CD14-positive monocyte (primary cell): ENCODE results near the gene DUS4L. TPM values are rescaled to one million over a fixed set of nuclear protein-coding genes. Genes with fewer than 3 reads are reported as not detected.

Source experiments
- DNase-seq, 3 donors: peaks; one replicate each; pipeline ENCODE4 v3.0.0-alpha.2; 2011 to 2022
- H2AFZ ChIP-seq: 2 replicates; pipeline ENCODE4 v1.6.0; 2012; ENCODE audit warnings: mild to moderate bottlenecking, low read depth, low read length, inconsistent platforms; ENCODE audit not compliant: insufficient read depth, poor library complexity, severe bottlenecking
- H3K27ac ChIP-seq, 2 donors: 1 replicate in 1 of 2; 2 replicates in 1 of 2; pipeline ENCODE4 v1.5.1; 2012 to 2013; ENCODE audit warnings: low read length in 2 of 2, control low read depth in 1 of 2, inconsistent platforms in 1 of 2, low read depth in 1 of 2, mild to moderate bottlenecking in 1 of 2
- H3K27me3 ChIP-seq, 2 donors: one replicate each; pipeline versions ENCODE4 v1.6.0 to v1.6.1; 2011 to 2013; ENCODE audit warnings: low read length in 2 of 2; ENCODE audit not compliant: control insufficient read depth in 2 of 2, insufficient read depth in 2 of 2
- H3K36me3 ChIP-seq, 2 donors: replicated peaks in 1 of 2; 1 replicate in 1 of 2; 2 replicates in 1 of 2; pipeline versions ENCODE4 v1.5.1 to v1.6.1; 2012 to 2013; ENCODE audit warnings: low read length in 2 of 2, control low read depth in 1 of 2, inconsistent platforms in 1 of 2, mild to moderate bottlenecking in 1 of 2; ENCODE audit not compliant: insufficient read depth in 2 of 2, control insufficient read depth in 1 of 2
- H3K4me1 ChIP-seq, 2 donors: 1 replicate in 1 of 2; 2 replicates in 1 of 2; pipeline versions ENCODE4 v1.5.1 to v1.6.1; 2012 to 2013; ENCODE audit warnings: low read length in 2 of 2, control low read depth in 1 of 2, inconsistent platforms in 1 of 2, mild to moderate bottlenecking in 1 of 2, moderate library complexity in 1 of 2; ENCODE audit not compliant: insufficient read depth in 2 of 2, control insufficient read depth in 1 of 2
- H3K4me2 ChIP-seq: replicated peaks from 2 replicates; pipeline ENCODE3; 2012; ENCODE audit warnings: low read length, moderate library complexity, mild to moderate bottlenecking; ENCODE audit not compliant: poor library complexity, severe bottlenecking; ENCODE audit errors: extremely low read depth
- H3K4me3 ChIP-seq, 3 experiments: fragments of 200-600 bp in 1 of 3; sonication (generic) in 1 of 3; replicated peaks in 1 of 3; 1 replicate in 2 of 3; 2 replicates in 1 of 3; pipeline ENCODE4 v1.5.1; 2011 to 2013; ENCODE audit warnings: low read length in 3 of 3, mild to moderate bottlenecking in 3 of 3, control low read depth in 2 of 3, low read depth in 2 of 3, inconsistent platforms in 1 of 3, moderate library complexity in 1 of 3
- H3K79me2 ChIP-seq: 2 replicates; pipeline ENCODE4 v1.6.0; 2012; ENCODE audit warnings: mild to moderate bottlenecking, control low read depth, inconsistent platforms, low read length, moderate library complexity; ENCODE audit not compliant: insufficient read depth
- H3K9ac ChIP-seq: 2 replicates; pipeline ENCODE4 v1.6.0; 2017; ENCODE audit warnings: low read length, mild to moderate bottlenecking; ENCODE audit not compliant: insufficient read depth, poor library complexity, severe bottlenecking
- H3K9me3 ChIP-seq, 2 donors: replicated peaks in 1 of 2; 1 replicate in 1 of 2; 2 replicates in 1 of 2; pipeline versions ENCODE4 v1.5.1 to v1.6.1; 2012 to 2013; ENCODE audit warnings: low read length in 2 of 2, control low read depth in 1 of 2; ENCODE audit not compliant: control insufficient read depth in 1 of 2, insufficient read depth in 1 of 2
- H4K20me1 ChIP-seq: 2 replicates; pipeline ENCODE4 v1.6.0; 2012; ENCODE audit warnings: mild to moderate bottlenecking, low read length, control low read depth, moderate library complexity; ENCODE audit not compliant: insufficient read depth
- H3K27ac Mint-ChIP-seq, 7 donors: one replicate each; pipeline ENCODE4 v1.8.0; 2020; ENCODE audit warnings: mild to moderate bottlenecking in 7 of 7, mixed read lengths in 7 of 7, moderate library complexity in 6 of 7, inconsistent platforms in 2 of 7
- H3K27me3 Mint-ChIP-seq, 3 donors: one replicate each; pipeline ENCODE4 v1.8.0; 2021 to 2022; ENCODE audit warnings: low read depth in 3 of 3, mild to moderate bottlenecking in 3 of 3, mixed read lengths in 3 of 3, moderate library complexity in 3 of 3, inconsistent platforms in 1 of 3
- H3K36me3 Mint-ChIP-seq, 2 donors: one replicate each; pipeline ENCODE4 v1.8.0; 2020; ENCODE audit warnings: mixed read lengths in 2 of 2, inconsistent platforms in 1 of 2, mild to moderate bottlenecking in 1 of 2
- H3K4me1 Mint-ChIP-seq: one replicate; pipeline ENCODE4 v1.8.0; 2020; ENCODE audit warnings: mild to moderate bottlenecking, mixed read lengths
- H3K4me3 Mint-ChIP-seq, 2 donors: one replicate each; pipeline ENCODE4 v1.8.0; 2020; ENCODE audit warnings: mild to moderate bottlenecking in 2 of 2, mixed read lengths in 2 of 2, moderate library complexity in 1 of 2
- H3K9me3 Mint-ChIP-seq, 7 donors: one replicate each; pipeline ENCODE4 v1.8.0; 2020 to 2022; ENCODE audit warnings: mixed read lengths in 7 of 7, mild to moderate bottlenecking in 6 of 7, moderate library complexity in 6 of 7, inconsistent platforms in 2 of 7
- WGBS: methylation state at CpG from one replicate; pipeline ENCODE4 v1.1.5; 2013; ENCODE audit warnings: missing lambda C conversion rate; ENCODE audit not compliant: insufficient coverage; 5-methylcytosine and 5-hydroxymethylcytosine counted together
- intact Hi-C, 2 donors: fragments of 100-400 bp; cut with micrococcal nuclease; formaldehyde crosslinking; loops; one replicate each; pipeline versions ENCODE4 v1.15.0 to v1.15.1; 2023
- polyA plus RNA-seq, 3 donors: library from polyadenylated mRNA; depleted of rRNA in 1 of 3; unstranded in 2 of 3; stranded (reverse) in 1 of 3; fragments of 300-500 nt in 2 of 3; fragments of >200 nt in 1 of 3; fragmentation: Illumina TruSeq in 2 of 3; gene quantifications; 1 replicate in 2 of 3; 2 replicates in 1 of 3; pipeline ENCODE4 v1.2.3, GENCODE V29; 2012 to 2021
- TF ChIP-seq, protein P1 (sequence below): fragments of 200-600 bp; IDR thresholded peaks from one replicate; pipeline ENCODE4 v1.8.0; 2022; ENCODE audit warnings: antibody characterized with exemption, mild to moderate bottlenecking

Gene DUS4L
- polyA plus RNA-seq, 3 donors, result 1.6 to 2.3 (median 1.7) TPM

DNA sequence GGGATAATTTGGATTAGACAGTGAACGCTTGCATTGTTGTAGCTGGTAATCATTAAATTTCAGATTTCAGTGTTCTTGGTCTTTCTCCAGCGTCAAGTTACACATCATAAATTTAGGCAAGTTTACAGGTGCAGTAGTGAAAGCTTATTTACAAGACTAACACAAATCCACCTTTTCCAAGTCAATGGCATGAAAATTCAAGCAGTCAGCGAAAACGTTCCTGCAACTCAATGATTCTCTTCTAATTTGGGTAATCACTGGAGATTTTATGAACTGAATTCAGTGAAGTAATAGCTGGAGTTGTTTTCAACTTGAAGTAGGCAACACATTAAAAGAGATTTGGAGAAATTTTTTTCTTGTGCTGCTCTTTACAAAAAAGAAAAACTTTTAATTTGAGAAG lies 34.2 kb downstream of the DUS4L start:
- no peaks in the 10 kb centered on the region for H3K9me3 ChIP-seq
- intact Hi-C loops, result no loop called here
- TF ChIP-seq, protein P1, sequence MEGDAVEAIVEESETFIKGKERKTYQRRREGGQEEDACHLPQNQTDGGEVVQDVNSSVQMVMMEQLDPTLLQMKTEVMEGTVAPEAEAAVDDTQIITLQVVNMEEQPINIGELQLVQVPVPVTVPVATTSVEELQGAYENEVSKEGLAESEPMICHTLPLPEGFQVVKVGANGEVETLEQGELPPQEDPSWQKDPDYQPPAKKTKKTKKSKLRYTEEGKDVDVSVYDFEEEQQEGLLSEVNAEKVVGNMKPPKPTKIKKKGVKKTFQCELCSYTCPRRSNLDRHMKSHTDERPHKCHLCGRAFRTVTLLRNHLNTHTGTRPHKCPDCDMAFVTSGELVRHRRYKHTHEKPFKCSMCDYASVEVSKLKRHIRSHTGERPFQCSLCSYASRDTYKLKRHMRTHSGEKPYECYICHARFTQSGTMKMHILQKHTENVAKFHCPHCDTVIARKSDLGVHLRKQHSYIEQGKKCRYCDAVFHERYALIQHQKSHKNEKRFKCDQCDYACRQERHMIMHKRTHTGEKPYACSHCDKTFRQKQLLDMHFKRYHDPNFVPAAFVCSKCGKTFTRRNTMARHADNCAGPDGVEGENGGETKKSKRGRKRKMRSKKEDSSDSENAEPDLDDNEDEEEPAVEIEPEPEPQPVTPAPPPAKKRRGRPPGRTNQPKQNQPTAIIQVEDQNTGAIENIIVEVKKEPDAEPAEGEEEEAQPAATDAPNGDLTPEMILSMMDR, result no peak
- no peak for DNase-seq
- H3K4me3 ChIP-seq, result no peak overlapping the region
- no peaks in the 10 kb centered on the region for H3K9me3 Mint-ChIP-seq
- H2AFZ ChIP-seq, result no peak overlapping the region
- peaks cover 0 to 1% (median 0%) of the 10 kb centered on the region in 3 donors for H3K27me3 Mint-ChIP-seq
- H3K79me2 ChIP-seq, result no peaks in the 10 kb centered on the region
- no peaks in the 10 kb centered on the region for H3K4me1 ChIP-seq
- no peaks in the 10 kb centered on the region for H3K4me1 Mint-ChIP-seq
- H4K20me1 ChIP-seq, result no peaks in the 10 kb centered on the region
- no peak overlapping the region for H3K27ac ChIP-seq
- H3K27ac Mint-ChIP-seq, result no peak overlapping the region
- H3K36me3 Mint-ChIP-seq, result peaks cover 54 to 55% of the 10 kb centered on the region in 2 donors
- H3K27me3 ChIP-seq, result no peaks in the 10 kb centered on the region
- WGBS, result no CpG with 5 or more reads among the region's 4 CpGs
- H3K9ac ChIP-seq, result no peak overlapping the region
- H3K4me3 Mint-ChIP-seq, result no peak overlapping the region
- H3K4me2 ChIP-seq, result no peak overlapping the region
- H3K36me3 ChIP-seq, result peaks cover 42 to 82% of the 10 kb centered on the region in 2 donors

DNA sequence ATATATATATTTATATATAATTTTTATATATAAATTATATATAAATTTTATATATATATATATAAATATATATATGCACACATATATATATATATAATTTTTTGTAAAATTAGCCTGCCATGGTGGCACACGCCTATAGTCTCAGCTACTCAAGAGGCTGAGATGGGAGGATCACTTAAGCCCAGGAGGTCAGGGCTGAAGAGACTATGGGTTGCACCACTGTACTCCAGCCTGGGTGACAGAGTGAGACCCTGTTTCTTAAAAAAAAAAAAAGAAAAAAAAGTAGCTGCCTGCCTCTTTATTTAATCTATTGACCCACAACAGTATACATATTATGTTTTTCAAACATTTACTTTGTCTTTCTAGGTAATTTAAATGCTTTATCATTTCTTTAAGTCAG lies 35.5 kb downstream of the DUS4L start:
- intact Hi-C loops, result no loop called here
- H3K27me3 ChIP-seq, result no peaks in the 10 kb centered on the region
- H3K9ac ChIP-seq, result no peak overlapping the region
- H2AFZ ChIP-seq, result no peak overlapping the region
- H3K4me2 ChIP-seq, result no peak overlapping the region
- no peaks in the 10 kb centered on the region for H3K4me1 Mint-ChIP-seq
- H3K9me3 ChIP-seq, result no peaks in the 10 kb centered on the region
- H4K20me1 ChIP-seq, result no peaks in the 10 kb centered on the region
- no peak overlapping the region for H3K27ac Mint-ChIP-seq
- no peak overlapping the region for H3K4me3 ChIP-seq
- H3K27me3 Mint-ChIP-seq, result no peaks in the 10 kb centered on the region
- TF ChIP-seq, protein P1, result no peak
- H3K4me3 Mint-ChIP-seq, result no peak overlapping the region
- H3K9me3 Mint-ChIP-seq, result no peaks in the 10 kb centered on the region
- H3K4me1 ChIP-seq, result no peaks in the 10 kb centered on the region
- peaks cover 47 to 86% of the 10 kb centered on the region in 2 donors for H3K36me3 ChIP-seq
- H3K79me2 ChIP-seq, result no peaks in the 10 kb centered on the region
- H3K27ac ChIP-seq, result no peak overlapping the region
- no peak for DNase-seq
- H3K36me3 Mint-ChIP-seq, result peaks cover 52 to 60% of the 10 kb centered on the region in 2 donors
- no CpG with 5 or more reads among the region's 1 CpG for WGBS
